Activated naive CD8-positive, alpha-beta T cell treated with anti-CD3 and anti-CD28 coated beads, Interleukin-2, amount 50 U/mL, for 24 hours (primary cell): Measurements from ENCODE around the gene PRKACG.

Experiments used
- ATAC-seq: fragments of 150-1000 bp; cut with Tn5 transposase; one replicate; pipeline ENCODE4 v1.10.0; 2021
- DNase-seq: peaks from one replicate; pipeline ENCODE4 v3.0.0; 2021
- H3K27ac Mint-ChIP-seq: one replicate; pipeline ENCODE4 v1.8.0; 2021; ENCODE audit warnings: mild to moderate bottlenecking, mixed read lengths
- H3K27me3 Mint-ChIP-seq: one replicate; pipeline ENCODE4 v1.8.0; 2021; ENCODE audit warnings: mixed read lengths
- H3K36me3 Mint-ChIP-seq: one replicate; pipeline ENCODE4 v1.8.0; 2021; ENCODE audit warnings: low read depth, mixed read lengths
- H3K4me1 Mint-ChIP-seq: one replicate; pipeline ENCODE4 v1.8.0; 2021; ENCODE audit warnings: mixed read lengths
- H3K4me3 Mint-ChIP-seq: one replicate; pipeline ENCODE4 v1.8.0; 2021; ENCODE audit warnings: mild to moderate bottlenecking, moderate library complexity, mixed read lengths
- H3K9me3 Mint-ChIP-seq: one replicate; pipeline ENCODE4 v1.8.0; 2021; ENCODE audit warnings: mixed read lengths

PRKACG gene

DNA sequence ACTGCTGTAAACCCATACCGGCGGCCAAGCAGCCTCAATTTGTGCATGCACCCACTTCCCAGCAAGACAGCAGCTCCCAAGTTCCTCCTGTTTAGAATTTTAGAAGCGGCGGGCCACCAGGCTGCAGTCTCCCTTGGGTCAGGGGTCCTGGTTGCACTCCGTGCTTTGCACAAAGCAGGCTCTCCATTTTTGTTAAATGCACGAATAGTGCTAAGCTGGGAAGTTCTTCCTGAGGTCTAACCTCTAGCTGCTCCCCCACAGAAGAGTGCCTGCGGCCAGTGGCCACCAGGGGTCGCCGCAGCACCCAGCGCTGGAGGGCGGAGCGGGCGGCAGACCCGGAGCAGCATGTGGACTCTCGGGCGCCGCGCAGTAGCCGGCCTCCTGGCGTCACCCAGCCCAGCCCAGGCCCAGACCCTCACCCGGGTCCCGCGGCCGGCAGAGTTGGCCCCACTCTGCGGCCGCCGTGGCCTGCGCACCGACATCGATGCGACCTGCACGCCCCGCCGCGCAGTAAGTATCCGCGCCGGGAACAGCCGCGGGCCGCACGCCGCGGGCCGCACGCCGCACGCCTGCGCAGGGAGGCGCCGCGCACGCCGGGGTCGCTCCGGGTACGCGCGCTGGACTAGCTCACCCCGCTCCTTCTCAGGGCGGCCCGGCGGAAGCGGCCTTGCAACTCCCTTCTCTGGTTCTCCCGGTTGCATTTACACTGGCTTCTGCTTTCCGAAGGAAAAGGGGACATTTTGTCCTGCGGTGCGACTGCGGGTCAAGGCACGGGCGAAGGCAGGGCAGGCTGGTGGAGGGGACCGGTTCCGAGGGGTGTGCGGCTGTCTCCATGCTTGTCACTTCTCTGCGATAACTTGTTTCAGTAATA, 21.8 kb upstream of the PRKACG start, which contains the start of gene FXN:
Gene FXN (plus strand): TSS at position 315 of the 871 bp plus-strand sequence. CDS start 31 bp downstream, at position 346.
- Mint-ChIP-seq H3K9me3 (no peaks in the 10 kb centered on the region), H3K4me3 (peak within 1 kb of the TSS; percentile 97), H3K27ac (peak within 1 kb of the TSS; percentile 98), H3K36me3 (peaks cover 7% of the 10 kb centered on the region), H3K4me1 (peaks cover 19% of the 10 kb centered on the region), H3K27me3 (no peaks in the 10 kb centered on the region)
- DNase-seq (peak; percentile 85), ATAC-seq (peak; percentile 92)

DNA sequence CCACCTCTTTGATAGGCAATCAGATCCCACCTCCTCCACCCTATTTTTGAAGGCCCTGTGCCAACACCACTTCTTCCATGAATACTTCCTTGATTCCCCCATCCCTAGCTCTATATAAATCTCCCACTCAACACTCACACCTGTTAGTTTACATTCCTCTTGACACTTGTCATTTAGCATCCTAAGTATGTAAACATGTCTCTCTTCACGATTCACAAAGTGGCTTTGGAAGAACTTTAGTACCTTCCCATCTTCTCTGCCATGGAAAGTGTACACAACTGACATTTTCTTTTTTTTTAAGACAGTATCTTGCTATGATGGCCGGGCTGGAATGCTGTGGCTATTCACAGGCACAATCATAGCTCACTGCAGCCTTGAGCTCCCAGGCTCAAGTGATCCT, 20.2 kb upstream of the PRKACG start:
- peaks cover 35% of the 10 kb centered on the region for H3K4me1 Mint-ChIP-seq
- no peak overlapping the region for H3K27ac Mint-ChIP-seq
- H3K4me3 Mint-ChIP-seq, result no peak overlapping the region
- H3K36me3 Mint-ChIP-seq, result peaks cover 2% of the 10 kb centered on the region
- no peaks in the 10 kb centered on the region for H3K27me3 Mint-ChIP-seq
- DNase-seq (no peak), ATAC-seq (no peak)
- H3K9me3 Mint-ChIP-seq, result peaks cover 5% of the 10 kb centered on the region

DNA sequence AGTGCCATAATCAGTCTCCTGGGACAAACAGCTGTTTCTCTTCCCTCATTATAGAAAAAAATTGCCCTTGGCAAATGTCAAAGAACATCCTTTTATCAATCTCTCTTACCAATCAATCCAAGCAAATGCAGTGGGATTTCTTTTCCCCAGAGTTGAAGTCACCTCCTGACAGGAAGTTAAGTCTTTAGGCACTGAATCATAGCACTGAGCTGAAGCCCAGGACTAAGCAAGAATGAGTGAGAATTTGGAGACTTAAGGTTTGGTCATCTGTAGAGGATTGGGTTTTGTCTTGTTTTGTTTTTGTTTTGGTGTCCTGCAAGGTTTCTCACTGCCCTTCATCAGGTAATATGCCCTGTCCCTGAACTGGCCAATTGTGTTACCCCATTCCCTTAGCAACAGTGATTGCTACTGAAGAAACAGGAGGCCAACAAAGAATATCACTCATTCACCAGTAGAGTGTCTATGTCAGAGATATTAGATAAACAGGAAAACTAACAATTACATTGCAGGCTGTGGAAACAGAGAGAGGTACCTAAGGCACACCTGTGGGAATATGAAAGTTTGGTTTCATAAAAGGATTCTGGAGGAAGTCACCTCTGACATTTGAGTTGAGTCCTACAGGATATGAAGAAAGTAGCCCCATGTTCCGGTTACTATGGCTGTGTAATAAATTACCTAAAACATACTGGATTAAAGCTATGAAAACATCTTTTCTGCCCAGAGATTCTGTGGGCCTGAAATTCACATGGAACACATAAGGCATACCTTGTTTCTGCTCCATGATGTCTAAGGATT, 17.1 kb upstream of the PRKACG start:
- no peak overlapping the region for H3K27ac Mint-ChIP-seq
- no peaks in the 10 kb centered on the region for H3K27me3 Mint-ChIP-seq
- no peak overlapping the region for H3K4me3 Mint-ChIP-seq
- no peak for DNase-seq
- H3K36me3 Mint-ChIP-seq, result no peaks in the 10 kb centered on the region
- no peak for ATAC-seq
- H3K9me3 Mint-ChIP-seq, result peaks cover 5% of the 10 kb centered on the region
- H3K4me1 Mint-ChIP-seq, result peaks cover 42% of the 10 kb centered on the region

DNA sequence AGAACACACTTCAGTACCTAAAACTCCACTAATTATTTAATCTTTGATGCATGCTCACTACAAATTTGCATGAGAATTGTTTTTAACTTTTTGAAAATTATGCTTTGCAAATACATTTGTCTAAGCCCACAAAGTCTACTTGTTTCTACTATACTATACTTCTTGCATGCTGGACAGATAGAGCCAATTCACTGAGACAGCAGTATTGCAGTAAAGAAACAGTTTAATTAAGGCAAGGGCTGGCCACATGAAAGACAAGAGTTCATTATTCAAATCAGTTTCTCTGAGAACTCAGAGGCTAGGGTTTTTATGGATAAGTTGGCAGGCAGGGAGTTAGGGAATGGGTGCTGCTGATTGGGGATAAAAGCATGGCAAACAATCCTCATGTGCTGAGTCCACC, 15.6 kb upstream of the PRKACG start:
- Mint-ChIP-seq H3K27me3 (no peaks in the 10 kb centered on the region), H3K36me3 (no peaks in the 10 kb centered on the region), H3K27ac (no peak overlapping the region), H3K9me3 (peaks cover 5% of the 10 kb centered on the region), H3K4me1 (peaks cover 39% of the 10 kb centered on the region), H3K4me3 (no peak overlapping the region)
- ATAC-seq, result no peak
- DNase-seq, result no peak

DNA sequence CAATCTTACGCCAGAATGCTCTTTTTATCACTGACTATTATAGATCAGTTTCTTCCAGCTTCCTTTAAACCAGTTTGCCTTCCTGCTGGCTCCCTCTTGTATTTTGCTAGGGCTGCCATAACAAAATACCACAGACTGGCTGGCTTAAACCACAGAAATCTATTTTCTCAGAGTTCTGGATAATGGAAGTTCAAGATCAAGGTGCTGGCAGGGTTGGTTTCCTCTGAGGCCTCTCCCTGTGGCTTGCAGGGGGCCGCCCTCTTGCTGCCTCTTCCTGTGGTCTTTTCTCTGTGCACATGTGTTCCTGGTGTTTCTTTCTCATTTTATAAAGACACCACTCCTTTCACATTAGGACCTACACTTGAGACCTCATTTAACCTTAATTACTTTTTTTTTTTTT, 14.8 kb upstream of the PRKACG start:
- Mint-ChIP-seq H3K9me3 (peaks cover 5% of the 10 kb centered on the region), H3K36me3 (no peaks in the 10 kb centered on the region), H3K27ac (peak overlapping the region; percentile 66), H3K4me1 (peaks cover 39% of the 10 kb centered on the region), H3K27me3 (no peaks in the 10 kb centered on the region), H3K4me3 (no peak overlapping the region)
- peak; percentile 52 for ATAC-seq
- peak; percentile 30 for DNase-seq

DNA sequence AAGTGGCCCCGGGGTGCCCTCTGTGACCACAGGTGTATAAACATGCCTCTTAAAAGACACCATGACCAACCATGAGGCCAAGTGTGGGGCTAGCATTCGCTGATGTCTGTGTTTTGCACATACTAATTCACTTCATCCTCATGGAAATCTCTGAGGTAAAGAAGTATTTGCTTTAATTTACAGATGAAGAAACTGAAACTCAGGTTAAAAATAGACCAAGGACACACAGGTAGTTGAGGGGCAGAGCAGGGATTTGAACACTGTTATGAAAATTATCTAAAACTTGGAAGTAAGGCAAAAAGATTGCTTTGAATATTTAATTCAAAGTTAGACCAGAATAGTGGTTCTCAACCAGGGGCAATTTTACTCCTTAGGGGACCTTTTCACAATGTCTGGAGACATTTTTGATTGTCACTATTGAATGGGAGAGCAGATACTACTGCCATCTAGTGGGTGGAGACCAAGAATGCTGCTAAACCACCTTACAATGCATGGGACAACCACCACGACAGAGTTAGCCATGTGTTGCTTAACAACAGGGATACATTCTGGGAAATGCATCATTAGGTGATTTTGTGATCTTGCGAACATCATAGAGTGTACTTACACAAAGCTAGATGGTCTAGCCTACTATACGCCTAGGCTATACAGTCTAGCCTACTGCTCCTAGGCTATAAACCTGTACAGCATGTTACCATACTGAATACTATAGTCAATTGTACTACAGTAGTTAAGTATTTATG, 13.6 kb upstream of the PRKACG start:
- peaks cover 5% of the 10 kb centered on the region for H3K9me3 Mint-ChIP-seq
- no peak overlapping the region for H3K27ac Mint-ChIP-seq
- no peak overlapping the region for H3K4me3 Mint-ChIP-seq
- no peaks in the 10 kb centered on the region for H3K27me3 Mint-ChIP-seq
- ATAC-seq, result peak; percentile 74
- peak; percentile 36 for DNase-seq
- no peaks in the 10 kb centered on the region for H3K36me3 Mint-ChIP-seq
- peaks cover 43% of the 10 kb centered on the region for H3K4me1 Mint-ChIP-seq

DNA sequence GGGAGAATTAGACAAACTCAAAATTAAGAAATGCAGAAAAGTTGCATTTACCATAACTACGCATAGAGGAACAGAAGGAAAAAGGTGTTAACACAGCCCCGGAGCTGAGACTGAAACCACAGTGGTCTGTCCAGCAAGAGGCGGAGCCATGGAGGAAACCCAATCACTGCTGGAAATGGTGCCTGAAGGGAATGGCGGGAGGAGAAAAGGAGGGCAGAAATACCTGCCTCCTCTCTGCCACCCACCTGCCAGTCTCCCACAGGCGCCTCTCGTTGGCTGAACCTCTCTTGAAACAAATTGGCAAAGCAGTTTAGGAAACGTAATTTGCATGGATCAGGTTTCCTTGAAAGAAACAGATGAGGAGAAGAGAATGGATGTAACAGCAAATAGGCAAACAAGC, 9.7 kb upstream of the PRKACG start:
- H3K27me3 Mint-ChIP-seq, result no peaks in the 10 kb centered on the region
- H3K4me3 Mint-ChIP-seq, result no peak overlapping the region
- H3K36me3 Mint-ChIP-seq, result no peaks in the 10 kb centered on the region
- peaks cover 37% of the 10 kb centered on the region for H3K4me1 Mint-ChIP-seq
- DNase-seq, result no peak
- H3K27ac Mint-ChIP-seq, result no peak overlapping the region
- no peak for ATAC-seq
- H3K9me3 Mint-ChIP-seq, result no peaks in the 10 kb centered on the region

DNA sequence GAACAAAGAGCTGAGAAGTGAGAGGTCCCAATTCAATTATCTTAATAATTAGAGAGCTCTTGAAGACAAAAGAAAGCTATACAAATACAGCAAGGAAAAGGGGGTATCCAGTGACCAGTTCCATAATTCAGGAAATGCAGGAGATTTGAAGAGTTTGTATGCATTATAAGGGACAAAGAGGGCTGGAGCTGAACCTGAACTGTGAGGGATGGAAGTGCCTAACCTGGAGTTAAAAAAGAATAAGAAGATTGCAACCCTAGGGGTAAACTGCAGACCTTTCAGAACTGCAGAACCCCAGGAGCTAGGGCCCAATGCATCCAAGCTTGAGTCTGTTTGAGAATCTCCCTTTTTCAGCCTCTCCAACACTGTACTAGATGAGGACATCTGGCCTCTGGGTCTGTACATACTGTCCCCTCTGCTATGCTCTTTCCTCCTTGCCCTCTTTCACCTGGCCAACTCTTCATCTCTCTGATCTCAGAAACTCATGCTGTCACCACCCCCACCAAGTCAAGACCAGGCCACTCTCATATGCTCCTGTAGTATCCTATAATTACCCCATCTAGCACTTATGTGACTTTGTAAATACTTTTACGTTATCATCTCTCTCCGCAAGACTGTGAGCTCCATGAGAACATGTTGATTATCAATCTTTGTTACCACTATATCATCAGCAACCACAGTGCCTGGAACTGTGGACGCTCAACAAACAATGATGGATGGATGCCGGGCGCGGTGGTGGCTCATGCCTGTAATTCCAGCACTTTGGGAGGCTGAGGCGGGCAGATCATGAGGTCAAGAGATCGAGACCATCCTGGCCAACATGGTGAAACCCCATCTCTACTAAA, 6.6 kb upstream of the PRKACG start:
- Mint-ChIP-seq H3K27ac (no peak overlapping the region), H3K4me1 (peaks cover 25% of the 10 kb centered on the region), H3K4me3 (no peak overlapping the region), H3K36me3 (no peaks in the 10 kb centered on the region), H3K27me3 (no peaks in the 10 kb centered on the region), H3K9me3 (no peaks in the 10 kb centered on the region)
- DNase-seq (no peak), ATAC-seq (no peak)

DNA sequence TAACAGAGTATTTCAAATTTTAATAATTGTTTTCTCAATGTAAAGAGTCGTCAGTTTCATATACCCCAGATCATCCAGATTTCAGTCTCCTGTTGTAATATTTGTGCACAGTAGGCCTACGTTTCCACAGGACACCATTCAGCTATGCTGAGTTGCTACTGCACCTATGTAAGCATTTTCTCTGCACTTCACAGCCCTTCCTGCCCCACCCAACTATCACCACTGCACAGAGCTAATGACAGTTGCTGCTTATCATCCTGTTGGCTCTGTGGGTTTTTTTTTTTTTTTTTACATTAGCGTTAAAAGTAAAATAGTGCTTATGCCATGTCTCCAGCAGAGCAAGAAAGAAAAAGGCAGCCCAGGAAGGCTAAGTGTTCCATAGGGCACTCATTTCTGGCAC, 5.9 kb upstream of the PRKACG start:
- Mint-ChIP-seq H3K4me1 (peaks cover 25% of the 10 kb centered on the region), H3K4me3 (no peak overlapping the region), H3K36me3 (no peaks in the 10 kb centered on the region), H3K27ac (no peak overlapping the region), H3K9me3 (no peaks in the 10 kb centered on the region), H3K27me3 (no peaks in the 10 kb centered on the region)
- DNase-seq (no peak), ATAC-seq (peak; percentile 43)

DNA sequence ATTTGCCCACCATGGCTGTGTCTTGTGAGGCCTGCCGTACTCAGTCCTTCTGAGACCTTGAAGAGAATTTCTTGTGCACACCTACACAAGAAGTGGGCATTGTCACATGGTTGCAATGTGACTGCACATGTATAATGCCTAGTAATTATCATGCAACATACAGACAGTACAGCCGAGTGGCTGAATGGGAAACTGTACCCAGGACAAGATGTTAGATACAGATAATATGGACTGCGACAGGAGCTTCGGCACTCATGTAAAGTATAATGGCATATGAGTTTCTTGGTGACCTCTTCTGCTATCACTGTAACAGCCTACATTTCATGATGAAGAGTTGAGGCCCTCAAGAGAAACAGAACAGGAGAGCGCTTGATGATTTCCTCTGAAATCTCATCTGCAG, 4.8 kb upstream of the PRKACG start:
- Mint-ChIP-seq H3K4me1 (peaks cover 25% of the 10 kb centered on the region), H3K36me3 (no peaks in the 10 kb centered on the region), H3K9me3 (no peaks in the 10 kb centered on the region), H3K27ac (no peak overlapping the region), H3K27me3 (peaks cover 3% of the 10 kb centered on the region), H3K4me3 (no peak overlapping the region)
- no peak for ATAC-seq
- DNase-seq, result no peak

DNA sequence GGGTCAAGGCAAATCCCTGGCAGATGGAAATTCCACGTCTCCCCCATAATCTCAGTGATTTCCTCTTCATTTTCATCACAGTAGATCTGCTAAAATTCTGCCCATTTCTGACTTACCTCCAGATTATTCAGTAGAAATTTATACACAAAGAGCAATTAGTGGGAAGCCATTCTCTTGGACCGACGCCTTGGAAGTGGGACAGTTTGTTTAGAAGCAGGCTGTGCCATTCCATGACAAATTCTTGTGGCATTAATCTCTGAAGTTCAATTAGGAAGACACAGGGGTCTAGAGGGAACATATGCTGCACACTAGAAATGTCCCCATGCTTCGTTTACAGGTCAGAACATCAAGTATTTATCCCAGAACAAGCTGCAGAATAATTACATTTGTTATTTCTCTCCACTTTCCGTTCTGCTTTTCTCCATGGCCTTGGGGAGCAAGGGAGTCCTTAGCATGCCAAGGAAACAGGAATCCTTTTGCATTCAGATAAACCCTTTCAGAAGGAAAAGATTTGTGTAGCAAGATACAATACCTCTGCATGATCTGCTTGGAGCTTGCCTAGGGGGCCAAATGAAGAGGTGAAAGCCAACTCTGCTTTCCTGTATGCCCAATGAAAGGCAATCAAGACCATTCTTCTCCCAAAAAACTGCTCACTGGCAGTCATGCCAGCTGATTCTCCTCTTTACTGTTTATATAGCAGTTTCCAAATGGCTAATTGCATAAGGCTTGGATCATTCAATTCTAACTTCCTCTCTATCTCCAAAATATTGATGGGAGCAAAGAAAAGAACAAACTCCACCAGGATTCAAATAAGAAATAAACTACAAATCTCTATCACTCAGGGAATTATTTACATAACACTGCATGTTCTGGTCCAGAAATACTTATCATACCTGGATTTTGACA, 2.5 kb upstream of the PRKACG start:
- DNase-seq (no peak), ATAC-seq (no peak)
- Mint-ChIP-seq H3K36me3 (no peaks in the 10 kb centered on the region), H3K4me1 (peaks cover 29% of the 10 kb centered on the region), H3K9me3 (no peaks in the 10 kb centered on the region), H3K27ac (no peak overlapping the region), H3K4me3 (no peak overlapping the region), H3K27me3 (peaks cover 14% of the 10 kb centered on the region)

DNA sequence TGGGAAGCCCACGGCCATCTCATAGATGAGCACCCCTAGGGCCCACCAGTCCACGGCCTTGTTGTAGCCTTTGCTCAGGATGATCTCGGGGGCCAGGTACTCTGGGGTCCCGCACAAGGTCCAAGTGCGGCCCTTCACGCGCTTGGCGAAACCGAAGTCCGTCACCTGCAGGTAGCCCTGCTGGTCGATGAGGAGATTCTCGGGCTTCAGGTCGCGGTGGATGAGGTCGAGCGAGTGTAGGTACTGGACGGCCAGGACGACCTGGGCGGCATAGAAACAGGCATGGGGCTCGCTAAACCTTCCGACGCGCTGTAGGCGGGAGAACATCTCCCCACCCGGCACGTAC, 558 bp downstream of the PRKACG start:
- H3K4me1 Mint-ChIP-seq, result peaks cover 9% of the 10 kb centered on the region
- peaks cover 14% of the 10 kb centered on the region for H3K27me3 Mint-ChIP-seq
- H3K4me3 Mint-ChIP-seq, result no peak overlapping the region
- no peaks in the 10 kb centered on the region for H3K9me3 Mint-ChIP-seq
- no peak overlapping the region for H3K27ac Mint-ChIP-seq
- DNase-seq, result no peak
- ATAC-seq, result no peak
- H3K36me3 Mint-ChIP-seq, result no peaks in the 10 kb centered on the region

DNA sequence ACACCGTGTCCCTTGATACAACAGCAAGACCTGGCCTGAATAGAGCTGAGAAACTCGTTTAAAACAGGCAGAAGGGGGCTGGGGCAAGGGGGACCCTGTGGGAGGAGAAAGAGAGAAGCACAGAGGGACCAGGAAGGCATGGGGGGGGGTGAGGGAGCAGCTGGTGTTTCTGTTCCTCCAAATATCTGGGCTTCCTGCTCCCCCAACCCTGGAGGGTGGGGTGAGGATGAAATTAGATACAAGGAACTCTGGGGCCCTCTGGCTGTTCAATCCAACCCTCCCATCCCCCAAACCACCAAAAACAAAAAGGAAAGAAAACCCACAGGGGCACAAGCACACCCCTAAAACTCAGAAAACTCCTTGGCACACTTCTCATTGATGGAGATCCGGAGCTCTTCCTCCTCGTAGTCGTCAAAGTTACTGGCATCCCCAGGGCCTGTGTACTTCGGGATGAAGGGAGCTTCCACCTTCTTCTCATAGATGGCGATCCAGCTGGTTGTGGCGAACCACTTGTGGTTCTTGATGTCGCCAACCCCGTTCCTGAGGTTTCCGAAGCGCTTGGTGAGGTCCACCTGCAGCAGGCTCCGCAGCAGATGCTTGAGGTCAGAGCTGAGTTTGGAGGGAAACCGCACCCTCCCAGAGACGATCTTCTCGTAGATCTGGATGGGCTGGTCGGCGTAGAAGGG, 1.1 kb downstream of the PRKACG start:
- H3K27me3 Mint-ChIP-seq, result peaks cover 14% of the 10 kb centered on the region
- no peaks in the 10 kb centered on the region for H3K36me3 Mint-ChIP-seq
- no peaks in the 10 kb centered on the region for H3K9me3 Mint-ChIP-seq
- H3K4me3 Mint-ChIP-seq, result no peak overlapping the region
- DNase-seq (no peak), ATAC-seq (no peak)
- peaks cover 8% of the 10 kb centered on the region for H3K4me1 Mint-ChIP-seq
- no peak overlapping the region for H3K27ac Mint-ChIP-seq
